Caco-2 (cell line): ENCODE data around the gene GALNT1. TPM values are rescaled to one million over a fixed set of nuclear protein-coding genes. Genes with fewer than 3 reads are reported as not detected.

Experiments used
- BruUV-seq: library from RNA; stranded (reverse); fragments of 400-500 nt; replicated peaks from 2 replicates; lab custom pipeline; 2021; lab: Mats Ljungman, UMichigan
- CTCF ChIA-PET: fragments of 300-600 bp; sonication (Branson Sonifier 250); formaldehyde crosslinking; loops from one replicate; lab custom pipeline; 2022; ENCODE audit warnings: antibody characterized with exemption; lab: Charles Lee
- POLR2A ChIA-PET: fragments of 300-600 bp; sonication (Branson Sonifier 250); formaldehyde crosslinking; loops from one replicate; lab custom pipeline; 2022; ENCODE audit warnings: antibody characterized with exemption; lab: Charles Lee
- DNase-seq, 2 experiments: peaks; one replicate each; pipeline versions ENCODE4 v3.0.0 to v3.0.0-alpha.2; 2020 to 2022
- H3K27me3 ChIP-seq: replicated peaks from 2 replicates; pipeline ENCODE4 v1.6.0; 2011; ENCODE audit warnings: low read length; ENCODE audit not compliant: control insufficient read depth, insufficient read depth
- H3K36me3 ChIP-seq: 2 replicates; pipeline ENCODE4 v1.5.1; 2011; ENCODE audit warnings: low read length; ENCODE audit not compliant: control insufficient read depth, insufficient read depth
- H3K4me1 ChIP-seq: fragments of 250-450 bp; sonication (Bioruptor Pico); 2 replicates; pipeline ENCODE4 v1.5.1; 2020; ENCODE audit warnings: mild to moderate bottlenecking
- H3K4me3 ChIP-seq: 2 replicates; pipeline ENCODE4 v1.5.1; 2011; ENCODE audit warnings: low read depth, mild to moderate bottlenecking, control low read depth, low read length
- H3K9me3 ChIP-seq: fragments of 250-450 bp; sonication (Bioruptor Pico); 2 replicates; pipeline ENCODE4 v1.5.1; 2020; ENCODE audit warnings: mild to moderate bottlenecking, moderate library complexity
- H3K27ac Mint-ChIP-seq: one replicate; pipeline ENCODE4 v1.8.0; 2022; ENCODE audit warnings: mixed read lengths; ENCODE audit not compliant: unreplicated experiment
- H3K27me3 Mint-ChIP-seq: one replicate; pipeline ENCODE4 v1.8.0; 2022; ENCODE audit warnings: mixed read lengths; ENCODE audit not compliant: insufficient read depth, unreplicated experiment
- H3K36me3 Mint-ChIP-seq: one replicate; pipeline ENCODE4 v1.8.0; 2022; ENCODE audit warnings: mild to moderate bottlenecking, mixed read lengths; ENCODE audit not compliant: insufficient read depth, unreplicated experiment
- H3K4me1 Mint-ChIP-seq: one replicate; pipeline ENCODE4 v1.8.0; 2022; ENCODE audit warnings: low read depth, mixed read lengths; ENCODE audit not compliant: unreplicated experiment
- H3K4me3 Mint-ChIP-seq: one replicate; pipeline ENCODE4 v1.8.0; 2022; ENCODE audit warnings: mild to moderate bottlenecking, moderate library complexity, mixed read lengths; ENCODE audit not compliant: unreplicated experiment
- H3K9me3 Mint-ChIP-seq: one replicate; pipeline ENCODE4 v1.8.0; 2022; ENCODE audit warnings: mixed read lengths; ENCODE audit not compliant: unreplicated experiment
- CTCF ChIP-seq, 2 experiments: fragments of 200-600 bp in 1 of 2; IDR thresholded peaks; 1 replicate in 1 of 2; 2 replicates in 1 of 2; pipeline versions ENCODE4 v1.5.1 to v1.8.0; 2011 to 2022; ENCODE audit warnings: antibody characterized with exemption in 1 of 2, control low read depth in 1 of 2, inconsistent platforms in 1 of 2, low read depth in 1 of 2, low read length in 1 of 2, mild to moderate bottlenecking in 1 of 2, moderate library complexity in 1 of 2; ENCODE audit not compliant: insufficient read depth in 1 of 2, severe bottlenecking in 1 of 2, unreplicated experiment in 1 of 2
- intact Hi-C: fragments of 100-400 bp; cut with micrococcal nuclease; formaldehyde crosslinking; loops from one replicate; pipeline ENCODE4 v1.10.0; 2022; ENCODE audit not compliant: unreplicated experiment
- total RNA-seq: library from RNA; stranded (reverse); gene quantifications from 2 replicates; pipeline ENCODE4 v1.2.3, GENCODE V29; 2022

Gene GALNT1
- total RNA-seq, 1 experiment from 2014 or later, result 53.6 TPM

- intact Hi-C loops, result no loop called here
- H3K27ac Mint-ChIP-seq, result no peak overlapping the region
- no peak overlapping the region for H3K4me3 ChIP-seq
- ChIA-PET POLR2A (no interaction called here), CTCF (no interaction called here)
- no peaks in the 10 kb centered on the region for H3K4me1 Mint-ChIP-seq
- no peak for DNase-seq
- no peaks in the 10 kb centered on the region for H3K36me3 Mint-ChIP-seq
- H3K4me3 Mint-ChIP-seq, result no peak overlapping the region
- no peaks in the 10 kb centered on the region for H3K36me3 ChIP-seq
- no peak for TF ChIP-seq CTCF (IDR thresholded peaks at IDR 0.05; ENCODE audit: insufficient read depth in 1 of 2, low read depth in 1 of 2, low read length in 1 of 2, severe bottlenecking in 1 of 2, unreplicated experiment in 1 of 2)
- no peaks in the 10 kb centered on the region for H3K9me3 ChIP-seq
- no peaks in the 10 kb centered on the region for H3K9me3 Mint-ChIP-seq
- no TSS peak for BruUV-seq
- no peaks in the 10 kb centered on the region; the same call in 1 of the 2 replicates for H3K4me1 ChIP-seq
- no peaks in the 10 kb centered on the region for H3K27me3 ChIP-seq
- H3K27me3 Mint-ChIP-seq, result no peaks in the 10 kb centered on the region
These were observed 39.2 kb upstream of the GALNT1 start for GRCh38 chr18:35542356-35542755.

GRCh38 chr18:35547008-35547605 is 34.4 kb upstream of the GALNT1 start:
- no peaks in the 10 kb centered on the region for H3K36me3 Mint-ChIP-seq
- no peak overlapping the region for H3K4me3 ChIP-seq
- no peak overlapping the region for H3K27ac Mint-ChIP-seq
- DNase-seq, result no peak
- H3K27me3 Mint-ChIP-seq, result no peaks in the 10 kb centered on the region
- no peak overlapping the region for H3K4me3 Mint-ChIP-seq
- no peak for TF ChIP-seq CTCF (IDR thresholded peaks at IDR 0.05; ENCODE audit: insufficient read depth in 1 of 2, low read depth in 1 of 2, low read length in 1 of 2, severe bottlenecking in 1 of 2, unreplicated experiment in 1 of 2)
- no peaks in the 10 kb centered on the region for H3K27me3 ChIP-seq
- ChIA-PET POLR2A (no interaction called here), CTCF (no interaction called here)
- BruUV-seq, result no TSS peak
- no peaks in the 10 kb centered on the region for H3K9me3 ChIP-seq
- no peaks in the 10 kb centered on the region for H3K4me1 Mint-ChIP-seq
- intact Hi-C loops, result no loop called here
- H3K4me1 ChIP-seq, result no peaks in the 10 kb centered on the region
- H3K36me3 ChIP-seq, result no peaks in the 10 kb centered on the region
- no peaks in the 10 kb centered on the region for H3K9me3 Mint-ChIP-seq

- no peak for TF ChIP-seq CTCF (IDR thresholded peaks at IDR 0.05; ENCODE audit: insufficient read depth in 1 of 2, low read depth in 1 of 2, low read length in 1 of 2, severe bottlenecking in 1 of 2, unreplicated experiment in 1 of 2)
- H3K4me1 ChIP-seq, result peaks cover 13% of the 10 kb centered on the region
- no peaks in the 10 kb centered on the region for H3K36me3 ChIP-seq
- POLR2A ChIA-PET, result interaction anchor here (0.7 kb wide), 1 partner anchor 87 kb away, joined by 6 read pairs; no protein-coding TSS in a partner anchor
- H3K27me3 ChIP-seq, result no peaks in the 10 kb centered on the region
- DNase-seq, result no peak
- BruUV-seq, result no TSS peak
- Mint-ChIP-seq H3K36me3 (no peaks in the 10 kb centered on the region), H3K4me3 (no peak overlapping the region), H3K27ac (no peak overlapping the region), H3K27me3 (no peaks in the 10 kb centered on the region), H3K4me1 (peaks cover 8% of the 10 kb centered on the region), H3K9me3 (peaks cover 8% of the 10 kb centered on the region)
- intact Hi-C loops, result no loop called here
- H3K4me3 ChIP-seq, result no peak overlapping the region
- H3K9me3 ChIP-seq, result no peaks in the 10 kb centered on the region
- CTCF ChIA-PET, result no interaction called here
These were observed 32.0 kb upstream of the GALNT1 start for GRCh38 chr18:35549564-35549963.
